Osteocyte (in vitro differentiated cells): ENCODE results near the gene MAP3K20. TPM values are rescaled to one million over a fixed set of nuclear protein-coding genes. Genes with fewer than 3 reads are reported as not detected.

ENCODE experiments used
- DNase-seq: peaks from one replicate; pipeline ENCODE4 v3.0.0; 2021; ENCODE audit warnings: mixed read lengths; ENCODE audit not compliant: unreplicated experiment; ENCODE audit errors: extremely low spot score
- H3K27ac Mint-ChIP-seq: one replicate; pipeline ENCODE4 v1.8.0; 2021; ENCODE audit warnings: mild to moderate bottlenecking, mixed read lengths; ENCODE audit not compliant: unreplicated experiment
- H3K27me3 Mint-ChIP-seq: one replicate; pipeline ENCODE4 v1.8.0; 2021; ENCODE audit warnings: mixed read lengths; ENCODE audit not compliant: unreplicated experiment
- H3K36me3 Mint-ChIP-seq: one replicate; pipeline ENCODE4 v1.8.0; 2021; ENCODE audit warnings: mixed read lengths; ENCODE audit not compliant: unreplicated experiment
- H3K4me1 Mint-ChIP-seq: one replicate; pipeline ENCODE4 v1.8.0; 2021; ENCODE audit warnings: mixed read lengths; ENCODE audit not compliant: unreplicated experiment
- H3K4me3 Mint-ChIP-seq: one replicate; pipeline ENCODE4 v1.8.0; 2021; ENCODE audit warnings: mild to moderate bottlenecking, moderate library complexity, mixed read lengths; ENCODE audit not compliant: unreplicated experiment
- H3K9me3 Mint-ChIP-seq: one replicate; pipeline ENCODE4 v1.8.0; 2021; ENCODE audit warnings: mixed read lengths; ENCODE audit not compliant: unreplicated experiment
- total RNA-seq: library from RNA; stranded (reverse); gene quantifications from 2 replicates; pipeline ENCODE4 v1.2.1, GENCODE V29; 2021
- TF ChIP-seq, protein P1 (sequence below): fragments of 200-600 bp; sonication (generic); IDR thresholded peaks from 2 replicates; pipeline ENCODE4 v1.5.0; 2021; ENCODE audit warnings: antibody characterized with exemption, mild to moderate bottlenecking, moderate library complexity

MAP3K20 gene
- total RNA-seq, 1 donor from 2014 or later, result 57.4 TPM

DNA sequence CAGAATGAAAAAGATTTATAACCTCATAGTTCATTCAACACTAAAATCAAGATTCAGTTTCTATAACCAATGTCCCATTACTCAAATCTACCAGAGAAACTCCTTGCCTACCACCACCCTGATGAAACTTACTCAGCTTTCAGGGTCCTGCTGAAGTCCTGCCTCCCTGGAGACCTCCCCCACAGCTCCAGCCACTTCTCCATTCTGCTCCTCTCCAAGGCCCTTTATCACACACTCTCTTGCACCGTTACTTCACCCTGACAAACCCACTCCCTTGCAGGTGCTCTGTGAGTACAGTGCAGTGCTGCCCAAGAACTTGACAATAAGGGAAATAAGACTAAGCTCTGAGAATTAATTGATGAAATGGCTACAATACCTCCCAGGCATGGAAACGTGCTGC lies 195.5 kb downstream of the MAP3K20 start:
- Mint-ChIP-seq H3K27me3 (no peaks in the 10 kb centered on the region), H3K9me3 (no peaks in the 10 kb centered on the region)

DNA sequence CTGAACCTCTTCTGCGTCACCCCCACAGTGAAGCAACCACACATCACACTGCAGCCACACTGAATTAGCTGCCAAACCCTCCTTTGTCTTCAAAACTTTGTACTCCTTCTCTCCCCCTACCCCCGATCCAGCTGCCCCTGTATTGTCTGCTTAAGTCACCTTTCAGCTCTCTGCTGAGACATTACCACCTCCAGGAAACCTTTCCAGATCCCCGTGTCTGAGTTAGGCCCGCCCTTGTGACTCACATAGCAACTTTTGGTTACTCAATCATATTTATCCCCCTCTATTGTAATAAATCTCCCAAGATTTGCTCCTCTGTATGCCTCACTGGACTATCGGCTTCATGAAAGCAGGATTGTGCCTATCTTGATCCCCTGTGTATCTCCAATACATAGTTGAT lies 196.2 kb downstream of the MAP3K20 start:
- DNase-seq, result no peak
- no peaks in the 10 kb centered on the region for H3K27me3 Mint-ChIP-seq
- no peaks in the 10 kb centered on the region for H3K9me3 Mint-ChIP-seq
- no peaks in the 10 kb centered on the region for H3K4me1 Mint-ChIP-seq
- no peak overlapping the region for H3K27ac Mint-ChIP-seq
- TF ChIP-seq, protein P1, sequence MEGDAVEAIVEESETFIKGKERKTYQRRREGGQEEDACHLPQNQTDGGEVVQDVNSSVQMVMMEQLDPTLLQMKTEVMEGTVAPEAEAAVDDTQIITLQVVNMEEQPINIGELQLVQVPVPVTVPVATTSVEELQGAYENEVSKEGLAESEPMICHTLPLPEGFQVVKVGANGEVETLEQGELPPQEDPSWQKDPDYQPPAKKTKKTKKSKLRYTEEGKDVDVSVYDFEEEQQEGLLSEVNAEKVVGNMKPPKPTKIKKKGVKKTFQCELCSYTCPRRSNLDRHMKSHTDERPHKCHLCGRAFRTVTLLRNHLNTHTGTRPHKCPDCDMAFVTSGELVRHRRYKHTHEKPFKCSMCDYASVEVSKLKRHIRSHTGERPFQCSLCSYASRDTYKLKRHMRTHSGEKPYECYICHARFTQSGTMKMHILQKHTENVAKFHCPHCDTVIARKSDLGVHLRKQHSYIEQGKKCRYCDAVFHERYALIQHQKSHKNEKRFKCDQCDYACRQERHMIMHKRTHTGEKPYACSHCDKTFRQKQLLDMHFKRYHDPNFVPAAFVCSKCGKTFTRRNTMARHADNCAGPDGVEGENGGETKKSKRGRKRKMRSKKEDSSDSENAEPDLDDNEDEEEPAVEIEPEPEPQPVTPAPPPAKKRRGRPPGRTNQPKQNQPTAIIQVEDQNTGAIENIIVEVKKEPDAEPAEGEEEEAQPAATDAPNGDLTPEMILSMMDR, result no peak
- no peak overlapping the region for H3K4me3 Mint-ChIP-seq
- H3K36me3 Mint-ChIP-seq, result peaks cover 13% of the 10 kb centered on the region

More for the DNA sequence above, 195.5 kb downstream of the MAP3K20 start:
- DNase-seq, result no peak
- Mint-ChIP-seq H3K4me1 (no peaks in the 10 kb centered on the region), H3K4me3 (no peak overlapping the region), H3K27ac (no peak overlapping the region), H3K36me3 (peaks cover 20% of the 10 kb centered on the region)
- TF ChIP-seq, protein P1, result no peak

DNA sequence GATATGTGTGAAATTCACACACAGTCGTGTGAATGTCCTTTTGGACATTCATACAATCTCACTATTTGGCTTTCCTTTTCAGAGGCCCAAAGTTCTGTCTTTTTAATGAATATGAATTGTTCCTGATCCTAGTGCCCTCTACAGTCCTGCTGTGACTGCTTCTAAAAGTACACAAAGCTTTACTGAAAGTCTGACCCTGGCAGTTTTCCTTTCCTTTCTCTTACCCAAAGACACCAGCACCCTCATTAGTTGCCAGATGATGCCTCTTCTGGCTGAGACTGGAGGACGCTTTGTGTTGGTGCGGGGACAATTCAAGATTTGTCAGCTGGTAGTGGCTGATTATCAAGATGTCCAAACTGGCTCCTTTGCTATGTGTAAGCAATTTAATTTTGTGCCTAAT lies 197.2 kb downstream of the MAP3K20 start:
- no peaks in the 10 kb centered on the region for H3K9me3 Mint-ChIP-seq
- H3K27ac Mint-ChIP-seq, result no peak overlapping the region

DNA sequence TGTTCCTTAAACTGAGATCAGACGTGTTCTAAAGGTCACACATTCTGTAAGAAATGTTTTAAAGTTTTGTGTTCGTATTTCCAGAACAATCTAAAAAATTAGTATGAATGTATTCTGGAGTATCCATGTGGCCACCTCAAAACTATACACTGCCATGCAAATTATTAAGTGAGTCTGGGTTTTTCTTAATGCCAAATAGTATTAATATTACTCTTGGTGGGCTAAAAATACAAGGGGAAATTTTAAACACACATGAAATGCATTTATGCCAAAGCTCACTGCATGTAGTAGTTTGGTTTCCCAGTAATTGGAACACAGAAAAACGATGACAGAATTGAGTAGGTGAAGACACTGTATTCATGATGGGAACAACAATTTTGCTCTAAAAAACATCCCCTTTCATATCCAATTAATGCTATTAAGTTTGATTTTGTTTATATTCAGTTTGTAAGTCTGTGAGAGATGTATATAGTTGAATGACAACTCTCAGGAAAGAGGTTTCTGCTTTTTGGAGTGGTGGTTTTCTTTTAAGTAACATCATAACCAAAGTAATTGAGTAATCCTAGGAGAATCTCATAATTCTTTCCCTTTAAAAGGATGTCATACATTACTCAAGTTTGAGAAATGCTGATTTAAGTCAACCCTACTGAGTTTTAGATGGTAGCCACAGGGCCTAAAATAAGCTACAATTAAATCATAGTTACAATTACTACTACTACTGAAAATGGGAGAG lies 203.3 kb downstream of the MAP3K20 start:
- no peaks in the 10 kb centered on the region for H3K9me3 Mint-ChIP-seq
- H3K4me1 Mint-ChIP-seq, result no peaks in the 10 kb centered on the region
- H3K4me3 Mint-ChIP-seq, result no peak overlapping the region
- TF ChIP-seq, protein P1, result no peak
- DNase-seq, result no peak
- H3K36me3 Mint-ChIP-seq, result no peaks in the 10 kb centered on the region
- no peaks in the 10 kb centered on the region for H3K27me3 Mint-ChIP-seq
- H3K27ac Mint-ChIP-seq, result no peak overlapping the region

More for the DNA sequence above, 197.2 kb downstream of the MAP3K20 start:
- Mint-ChIP-seq H3K27me3 (no peaks in the 10 kb centered on the region), H3K4me1 (no peaks in the 10 kb centered on the region), H3K36me3 (peaks cover 5% of the 10 kb centered on the region), H3K4me3 (no peak overlapping the region)
- no peak for DNase-seq
- TF ChIP-seq, protein P1, result no peak

DNA sequence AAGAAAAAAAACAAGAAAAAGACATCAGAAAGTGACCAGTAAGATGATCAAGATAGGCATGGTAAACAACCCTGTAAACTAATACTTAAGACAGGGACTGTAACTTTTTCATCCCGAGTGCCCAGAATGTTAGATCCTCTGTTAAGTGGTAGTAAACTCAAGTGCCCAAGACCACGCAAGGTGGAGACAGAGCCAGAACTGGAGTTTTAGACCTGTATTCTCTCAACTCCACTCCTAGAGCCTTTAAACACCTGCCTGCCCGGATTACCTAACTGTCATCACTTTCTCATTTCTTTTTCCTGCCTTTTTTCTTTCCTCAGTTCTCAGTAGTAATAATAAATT lies 203.9 kb downstream of the MAP3K20 start:
- H3K4me3 Mint-ChIP-seq, result no peak overlapping the region
- no peaks in the 10 kb centered on the region for H3K36me3 Mint-ChIP-seq

More for the DNA sequence above, 203.9 kb downstream of the MAP3K20 start:
- Mint-ChIP-seq H3K4me1 (no peaks in the 10 kb centered on the region), H3K27ac (no peak overlapping the region), H3K9me3 (no peaks in the 10 kb centered on the region), H3K27me3 (no peaks in the 10 kb centered on the region)
- no peak for DNase-seq
- TF ChIP-seq, protein P1, result no peak
